Psoas muscle (tissue), 8 donors: Measurements from ENCODE around the gene DCPS. TPM values are rescaled to one million over a fixed set of nuclear protein-coding genes. Genes with fewer than 3 reads are reported as not detected.

Experiments
- ATAC-seq, 4 donors: fragments of 200-7000 bp; cut with Tn5 transposase; one replicate each; pipeline ENCODE4 v1.9.1; 2020; ENCODE audit warnings: moderate library complexity in 3 of 4, mild to moderate bottlenecking in 2 of 4
- DNase-seq, 2 donors: peaks; one replicate each; pipeline ENCODE4 v3.0.0-alpha.2; 2020
- H3K27ac ChIP-seq: fragments of 200-600 bp; one replicate; pipeline ENCODE4 v1.8.0; 2022
- H3K27me3 ChIP-seq, 3 donors: fragments of 200-600 bp in 1 of 3; one replicate each; pipeline versions ENCODE4 v1.6.1 to v1.8.0; 2013 to 2022; ENCODE audit warnings: low read length in 2 of 3, mild to moderate bottlenecking in 2 of 3, moderate library complexity in 1 of 3; ENCODE audit not compliant: insufficient read depth in 3 of 3
- H3K36me3 ChIP-seq, 2 donors: fragments of 200-600 bp in 1 of 2; one replicate each; pipeline versions ENCODE4 v1.6.1 to v1.8.0; 2013 to 2022; ENCODE audit warnings: low read depth in 1 of 2, mild to moderate bottlenecking in 1 of 2, moderate library complexity in 1 of 2; ENCODE audit not compliant: insufficient read depth in 1 of 2
- H3K4me1 ChIP-seq: fragments of 200-600 bp; one replicate; pipeline ENCODE4 v1.8.0; 2022
- H3K4me3 ChIP-seq: fragments of 200-600 bp; one replicate; pipeline ENCODE4 v1.8.0; 2022; ENCODE audit warnings: mild to moderate bottlenecking
- H3K9me3 ChIP-seq: fragments of 200-600 bp; one replicate; pipeline ENCODE4 v1.8.0; 2022
- CTCF ChIP-seq: fragments of 200-600 bp; IDR thresholded peaks from one replicate; pipeline ENCODE4 v1.8.0; 2022; ENCODE audit warnings: antibody characterized with exemption
- WGBS, 3 donors: extraction: QIAGEN DNeasy Blood & Tissue Kit; methylation state at CpG; one replicate each; pipeline versions ENCODE4 v1.1.6 to v1.1.7; 2013; 5-methylcytosine and 5-hydroxymethylcytosine counted together
- intact Hi-C, 2 donors: fragments of 100-400 bp; cut with DNase I; formaldehyde crosslinking; loops; one replicate each; pipeline versions ENCODE4 v1.11.0 to v1.14.2; 2022
- polyA plus RNA-seq, 3 donors: library from polyadenylated mRNA; stranded (reverse); fragments of 200-250 nt; gene quantifications; one replicate each; pipeline ENCODE4 v1.2.3, GENCODE V29; 2013
- total RNA-seq, 4 donors: library from RNA; stranded (reverse); fragmentation: NEBNext Ultra II Directional in 2 of 4; extraction: Animal tissue kit (Norgen Biotek cat#: 25700) in 2 of 4; gene quantifications; one replicate each; pipeline versions ENCODE4 v1.2.1 to v1.2.4, GENCODE V29; 2021 to 2023
- donor health status: healthy with polysubstance abuse.
- donor health status: DM: no; HTN: no; CAD: no; lungs with moderate emphysema.
- donor health status: Bipolar disorder and iron deficiency.
- donor health status: healthy.
- donor health status: DM: yes; HTN: yes; CAD: no.
- donor health status: DM: no; HTN: no; CAD: no.
- donor health status: DM: no; HTN: no; CAD: no.
- donor health status: DM: yes; HTN: yes; CAD: no.

Gene DCPS
- total and polyA plus RNA-seq, 7 donors: 11.8 to 20.5 (median 14.3) TPM

- no peaks in the 10 kb centered on the region for H3K9me3 ChIP-seq
- no peaks in the 10 kb centered on the region for H3K36me3 ChIP-seq
- no peak overlapping the region for H3K4me3 ChIP-seq
- 48 to 70% (median 56%) methylated on average over 3 of the region's 3 CpGs for WGBS, 3 donors
- peaks cover 49% of the 10 kb centered on the region for H3K4me1 ChIP-seq
- TF ChIP-seq CTCF: no peak
- no peak overlapping the region for H3K27ac ChIP-seq
- DNase-seq (peak in 1 of 2 donors; percentile 19), ATAC-seq (no peak)
- no peaks in the 10 kb centered on the region for H3K27me3 ChIP-seq
- intact Hi-C loops: loop anchor here in 1 of 2 donors (5.0 kb wide), 1 partner anchor 35 kb away; no protein-coding TSS in a partner anchor
Measured at GRCh38 chr11:126352163-126352562, 48.3 kb downstream of the DCPS start.

- H3K36me3 ChIP-seq: no peaks in the 10 kb centered on the region
- no peaks in the 10 kb centered on the region for H3K27me3 ChIP-seq
- WGBS, 3 donors: 84 to 89% (median 86%) methylated on average over 4 of the region's 4 CpGs
- no peak for ATAC-seq
- no peak overlapping the region for H3K27ac ChIP-seq
- DNase-seq: no peak
- H3K4me1 ChIP-seq: peaks cover 47% of the 10 kb centered on the region
- no peak overlapping the region for H3K4me3 ChIP-seq
- TF ChIP-seq CTCF: no peak
- intact Hi-C loops: loop anchor here in 1 of 2 donors (5.0 kb wide), 1 partner anchor 36 kb away; no protein-coding TSS in a partner anchor
- no peaks in the 10 kb centered on the region for H3K9me3 ChIP-seq
Measured at GRCh38 chr11:126352934-126353801, 49.3 kb downstream of the DCPS start.

GRCh38 chr11:126354631-126355323 is 50.9 kb downstream of the DCPS start:
- ATAC-seq: peak in 3 of 4 donors; percentile 2 to 5 (median 4)
- TF ChIP-seq CTCF: no peak
- Histone ChIP-seq H3K27me3 (no peaks in the 10 kb centered on the region), H3K27ac (peak overlapping the region; percentile 58), H3K4me1 (peaks cover 44% of the 10 kb centered on the region), H3K36me3 (no peaks in the 10 kb centered on the region), H3K4me3 (peak overlapping the region; percentile 79), H3K9me3 (no peaks in the 10 kb centered on the region)
- intact Hi-C loops: loop anchor here in 1 of 2 donors (5.0 kb wide), 1 partner anchor 37 kb away; no protein-coding TSS in a partner anchor
- DNase-seq: no peak
- 46 to 54% (median 51%) methylated on average over 15 of the region's 15 CpGs for WGBS, 3 donors

- peak within 1 kb of the TSS; percentile 58 for H3K27ac ChIP-seq
- peak within 1 kb of the TSS; percentile 79 for H3K4me3 ChIP-seq
- 1 to 2% (median 1%) methylated on average over 34 to 71 of the region's 71 CpGs for WGBS, 3 donors
- TF ChIP-seq CTCF: no peak
- no peaks in the 10 kb centered on the region for H3K9me3 ChIP-seq
- intact Hi-C loops: no loop called here
- H3K36me3 ChIP-seq: no peaks in the 10 kb centered on the region
- peak; percentile 77 to 87 for DNase-seq
- no peaks in the 10 kb centered on the region for H3K27me3 ChIP-seq
- H3K4me1 ChIP-seq: peaks cover 43% of the 10 kb centered on the region
- peak; percentile 72 to 86 (median 80) for ATAC-seq
Measured at GRCh38 chr11:126355324-126355925, 51.6 kb downstream of the DCPS start, which contains the start of gene ST3GAL4. Gene ST3GAL4, plus strand, starts transcription at chr11:126355686. Its CDS starts 50,470 bp downstream, at chr11:126406156.
